DND-41 (cell line): ENCODE measurements around the gene FLNB.

Experiments
- CTCF ChIP-seq: IDR thresholded peaks from 2 replicates; pipeline ENCODE4 v1.5.1; 2012; ENCODE audit warnings: borderline replicate concordance, low read length, moderate library complexity, mild to moderate bottlenecking; ENCODE audit not compliant: poor library complexity, severe bottlenecking; ENCODE audit errors: extremely low read depth
- EZH2 ChIP-seq: IDR thresholded peaks from 3 replicates; pipeline ENCODE4 v1.6.1; 2012; ENCODE audit warnings: borderline replicate concordance, low read depth, mild to moderate bottlenecking, moderate library complexity, low read length, inconsistent platforms; ENCODE audit not compliant: severe bottlenecking

GRCh38 chr3:58006661-58007060, 1.6 kb upstream of the FLNB start:
- TF ChIP-seq CTCF (no peak), EZH2 (no peak)
